GM12874 (cell line): ENCODE data around the gene SECISBP2L.

Experiments
- CTCF ChIP-seq: IDR thresholded peaks from 2 replicates; pipeline ENCODE4 v1.5.1; 2011; ENCODE audit warnings: low read depth, mild to moderate bottlenecking, control low read depth, low read length, moderate library complexity; ENCODE audit not compliant: insufficient read depth

Gene SECISBP2L

GRCh38 chr15:49047456-49047855, 1.2 kb upstream of the SECISBP2L start:
- TF ChIP-seq CTCF = no peak

- TF ChIP-seq CTCF = no peak
Measured at GRCh38 chr15:49045751-49046219, 461 bp downstream of the SECISBP2L start.

GRCh38 chr15:49044766-49045606, 1.3 kb downstream of the SECISBP2L start:
- no peak for TF ChIP-seq CTCF

- TF ChIP-seq CTCF = no peak
Measured at GRCh38 chr15:49044002-49044401, 2.2 kb downstream of the SECISBP2L start.

- no peak for TF ChIP-seq CTCF
Measured at GRCh38 chr15:49042165-49042564, 4.1 kb downstream of the SECISBP2L start.

- no peak for TF ChIP-seq CTCF
Measured at GRCh38 chr15:49041426-49041825, 4.8 kb downstream of the SECISBP2L start.

- TF ChIP-seq CTCF = no peak
Measured at GRCh38 chr15:49040151-49040550, 6.1 kb downstream of the SECISBP2L start.
